Stimulated activated CD4-positive, alpha-beta T cell treated with anti-CD3 and anti-CD28 coated beads, TNF-alpha, amount 100 ng/mL, for 24 hours (primary cell): ENCODE data around the gene FBXL4.

Experiments
- DNase-seq, 3 experiments: peaks; one replicate each; pipeline ENCODE4 v3.0.0-alpha.2; 2020; ENCODE audit warnings: low read depth in 3 of 3

The FBXL4 gene

DNA sequence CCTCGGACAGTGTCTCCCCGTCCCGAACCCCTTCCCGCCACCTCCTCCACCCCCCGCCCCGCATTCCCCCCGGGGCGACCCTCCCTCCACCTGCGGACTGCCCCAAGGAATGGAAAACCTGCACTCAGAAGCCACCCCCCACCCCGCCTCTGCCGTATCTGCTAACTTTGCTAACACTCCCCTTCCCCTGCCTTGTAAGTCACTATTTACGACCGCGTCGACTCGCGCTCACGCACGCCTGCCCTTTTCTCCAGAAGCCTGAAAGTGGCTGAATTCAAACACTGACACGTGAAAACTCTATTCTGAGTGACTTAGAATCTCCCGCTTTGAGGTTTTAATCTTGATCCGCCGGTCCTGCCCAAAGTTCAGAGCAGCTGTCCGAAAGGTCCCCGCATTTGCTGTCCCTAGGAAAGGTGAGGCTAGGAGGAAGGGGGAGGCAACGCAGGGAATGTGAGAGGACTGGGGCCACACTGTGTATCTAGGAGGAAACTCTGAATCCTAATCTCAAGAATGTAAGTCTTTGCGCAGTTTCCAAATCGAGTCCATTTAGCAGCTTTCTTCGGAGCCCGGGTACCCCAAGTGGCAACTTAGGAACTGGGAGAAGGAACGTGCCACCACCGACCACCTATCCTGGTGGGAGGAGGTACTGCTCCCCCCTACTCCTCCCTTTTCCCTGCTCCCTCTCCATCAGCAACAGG lies 122.7 kb downstream of the FBXL4 start:
- DNase-seq, result no peak

DNA sequence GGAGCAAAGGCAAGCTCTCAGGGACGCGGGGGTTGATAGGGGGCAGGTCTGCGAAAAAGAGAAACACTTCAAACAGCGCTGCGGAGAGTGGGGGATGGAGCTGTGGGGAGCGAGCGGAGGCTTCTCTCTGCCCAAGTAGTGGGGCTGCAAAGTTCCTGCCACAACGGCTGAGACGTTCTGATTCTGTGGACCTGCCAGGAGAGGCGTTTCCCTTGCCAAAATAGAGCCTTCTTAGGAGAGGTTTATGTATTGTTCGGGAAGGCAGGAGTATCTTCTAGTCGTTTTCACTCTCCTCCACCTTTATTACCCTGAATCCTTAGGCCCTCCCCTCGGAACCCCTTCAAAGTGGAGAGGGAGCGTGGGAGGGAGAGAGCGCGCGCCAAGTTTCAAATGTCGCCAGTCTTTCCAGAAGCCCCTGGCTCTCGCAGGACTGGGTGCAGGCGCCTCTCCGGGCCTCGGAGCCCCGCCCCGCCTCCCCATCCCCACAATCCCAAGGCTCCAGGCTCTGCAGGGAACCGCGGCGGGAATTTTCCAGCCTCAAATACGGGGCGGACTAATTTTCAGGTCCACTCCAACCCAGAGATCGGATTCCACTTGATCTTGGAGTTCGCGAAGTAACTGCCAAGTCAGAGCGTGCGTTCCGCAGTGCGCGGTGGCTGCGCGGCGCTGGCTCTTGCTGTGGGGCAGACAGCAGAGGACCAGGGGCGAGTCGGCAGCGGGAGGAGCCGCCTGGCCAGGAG lies 123.4 kb downstream of the FBXL4 start:
- no peak for DNase-seq

DNA sequence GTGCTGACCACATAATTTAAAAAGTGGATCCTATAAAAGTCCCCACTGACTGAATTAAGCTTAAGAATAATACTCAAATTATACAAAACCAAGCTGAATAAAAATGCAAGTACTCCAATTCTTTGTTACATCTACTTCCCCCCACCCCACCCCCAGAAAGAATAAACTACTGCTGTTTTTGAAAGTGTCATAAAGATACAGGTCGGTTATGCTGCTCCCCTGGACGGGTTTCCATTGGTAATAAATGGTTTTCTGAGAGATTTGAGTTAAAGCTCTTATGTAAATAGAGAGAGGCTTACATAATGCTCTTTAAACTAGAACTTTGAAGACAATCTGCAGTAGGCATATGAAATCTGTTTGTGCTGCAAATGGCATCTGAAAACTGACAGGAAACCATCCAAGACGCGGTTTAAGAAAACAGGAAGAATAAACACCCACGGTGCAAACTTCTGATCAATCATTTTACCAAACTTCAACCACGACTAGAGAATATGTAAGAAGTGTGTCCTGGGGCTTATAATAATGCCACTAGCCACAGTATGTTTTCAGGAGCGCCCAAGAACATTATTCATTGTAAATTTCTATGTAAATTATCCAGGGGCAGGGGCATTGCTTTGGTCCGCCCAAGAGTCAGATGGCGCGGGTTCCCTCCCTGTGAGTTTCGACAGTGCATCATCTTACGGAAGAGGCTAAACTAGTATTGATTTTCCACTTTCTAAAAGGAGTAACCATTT lies 124.2 kb downstream of the FBXL4 start:
- no peak for DNase-seq

DNA sequence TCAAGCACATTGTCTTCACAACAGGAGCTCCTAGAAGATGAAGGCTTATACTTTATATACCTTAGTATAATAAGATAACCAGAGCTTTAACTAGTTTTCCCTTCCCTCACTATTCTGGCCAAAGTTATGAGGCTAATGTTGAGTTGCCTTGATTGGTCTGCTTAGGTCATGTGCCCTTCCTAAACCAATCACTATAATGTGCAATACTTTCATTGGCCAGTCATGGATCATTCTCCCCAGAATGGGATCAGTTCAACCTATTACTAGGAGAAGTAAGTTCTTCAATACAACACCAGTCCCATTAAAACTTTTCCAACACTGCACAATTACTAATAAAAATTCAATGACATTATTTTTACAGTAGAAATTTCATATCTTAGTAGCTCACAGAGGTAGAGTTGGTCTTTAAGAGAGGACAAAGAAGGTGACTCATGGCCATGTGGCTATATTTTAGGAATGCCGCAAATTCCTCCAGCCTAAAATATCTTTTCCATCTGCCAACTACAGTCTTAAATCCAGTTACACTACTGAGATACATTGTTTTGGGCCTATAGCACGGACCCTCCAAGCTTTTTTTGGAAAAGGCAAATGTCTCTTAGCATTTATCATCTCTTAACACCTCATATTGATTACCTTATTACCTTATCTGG lies 125.9 kb downstream of the FBXL4 start:
- DNase-seq, result no peak
